ENCODE results near the gene TTYH3. TPM values are rescaled to one million over a fixed set of nuclear protein-coding genes. Genes with fewer than 3 reads are reported as not detected.
A peak's percentile ranks its signal among the peaks of the same experiment; 100 is the strongest.

Gene TTYH3, protein sequence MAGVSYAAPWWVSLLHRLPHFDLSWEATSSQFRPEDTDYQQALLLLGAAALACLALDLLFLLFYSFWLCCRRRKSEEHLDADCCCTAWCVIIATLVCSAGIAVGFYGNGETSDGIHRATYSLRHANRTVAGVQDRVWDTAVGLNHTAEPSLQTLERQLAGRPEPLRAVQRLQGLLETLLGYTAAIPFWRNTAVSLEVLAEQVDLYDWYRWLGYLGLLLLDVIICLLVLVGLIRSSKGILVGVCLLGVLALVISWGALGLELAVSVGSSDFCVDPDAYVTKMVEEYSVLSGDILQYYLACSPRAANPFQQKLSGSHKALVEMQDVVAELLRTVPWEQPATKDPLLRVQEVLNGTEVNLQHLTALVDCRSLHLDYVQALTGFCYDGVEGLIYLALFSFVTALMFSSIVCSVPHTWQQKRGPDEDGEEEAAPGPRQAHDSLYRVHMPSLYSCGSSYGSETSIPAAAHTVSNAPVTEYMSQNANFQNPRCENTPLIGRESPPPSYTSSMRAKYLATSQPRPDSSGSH
- total RNA-seq, result 51.7 TPM
- long read RNA-seq, full-length matches to known transcripts, result 7 of 81 reads
- long read RNA-seq, partial matches to known transcripts, result 6 of 81 reads
- long read RNA-seq, other reads (novel, unspliced or antisense), result 68 of 81 reads

DNA sequence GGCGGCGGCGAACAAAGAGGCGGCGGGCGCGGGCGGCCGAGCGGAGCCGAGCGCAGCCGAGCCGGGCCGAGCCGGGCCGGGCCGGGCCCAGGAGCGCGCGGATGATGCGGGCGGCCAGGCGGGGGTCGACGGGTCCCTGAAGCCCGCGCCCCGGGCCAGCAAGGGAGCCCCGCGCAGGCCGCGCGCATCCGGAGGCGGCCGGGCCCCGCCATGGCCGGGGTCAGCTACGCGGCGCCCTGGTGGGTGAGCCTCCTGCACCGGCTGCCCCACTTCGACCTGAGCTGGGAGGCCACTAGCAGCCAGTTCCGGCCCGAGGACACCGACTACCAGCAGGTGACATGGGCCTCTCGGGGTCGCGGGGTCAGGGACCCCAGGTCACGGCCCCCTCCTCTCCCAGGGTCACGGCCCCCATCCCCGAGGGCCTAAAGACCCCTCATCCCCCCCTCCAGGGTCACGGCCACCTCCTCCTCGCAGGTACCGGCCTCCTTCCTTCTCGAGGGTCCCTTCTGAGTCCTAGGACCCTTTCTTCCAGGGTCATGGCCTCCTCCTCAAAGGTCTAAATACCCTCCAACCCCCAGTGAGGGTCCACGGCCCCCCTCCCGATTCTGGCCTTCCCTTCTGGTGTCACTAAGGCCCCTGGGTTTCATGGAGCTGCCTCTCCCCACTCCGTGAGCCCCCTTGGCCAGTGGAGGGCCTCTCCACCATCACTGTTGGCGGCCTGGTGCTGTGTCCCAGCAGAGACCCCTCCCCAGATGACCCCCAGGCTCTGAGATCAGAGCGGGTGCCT is at the start of gene TTYH3:
Gene TTYH3 (plus strand): TSS at position 41 of the 787 bp plus-strand sequence. CDS start 170 bp downstream, at position 211.
- TF ChIP-seq, protein P1, sequence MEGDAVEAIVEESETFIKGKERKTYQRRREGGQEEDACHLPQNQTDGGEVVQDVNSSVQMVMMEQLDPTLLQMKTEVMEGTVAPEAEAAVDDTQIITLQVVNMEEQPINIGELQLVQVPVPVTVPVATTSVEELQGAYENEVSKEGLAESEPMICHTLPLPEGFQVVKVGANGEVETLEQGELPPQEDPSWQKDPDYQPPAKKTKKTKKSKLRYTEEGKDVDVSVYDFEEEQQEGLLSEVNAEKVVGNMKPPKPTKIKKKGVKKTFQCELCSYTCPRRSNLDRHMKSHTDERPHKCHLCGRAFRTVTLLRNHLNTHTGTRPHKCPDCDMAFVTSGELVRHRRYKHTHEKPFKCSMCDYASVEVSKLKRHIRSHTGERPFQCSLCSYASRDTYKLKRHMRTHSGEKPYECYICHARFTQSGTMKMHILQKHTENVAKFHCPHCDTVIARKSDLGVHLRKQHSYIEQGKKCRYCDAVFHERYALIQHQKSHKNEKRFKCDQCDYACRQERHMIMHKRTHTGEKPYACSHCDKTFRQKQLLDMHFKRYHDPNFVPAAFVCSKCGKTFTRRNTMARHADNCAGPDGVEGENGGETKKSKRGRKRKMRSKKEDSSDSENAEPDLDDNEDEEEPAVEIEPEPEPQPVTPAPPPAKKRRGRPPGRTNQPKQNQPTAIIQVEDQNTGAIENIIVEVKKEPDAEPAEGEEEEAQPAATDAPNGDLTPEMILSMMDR (IDR thresholded peaks at IDR 0.05), result no peak
- peaks cover 50% of the 10 kb centered on the region for H3K4me1 ChIP-seq
- peak within 1 kb of the TSS; percentile 91 for H3K4me3 ChIP-seq
- peak within 1 kb of the TSS; percentile 87 for H3K27ac ChIP-seq
- DNase-seq (peak; percentile 71), ATAC-seq (peak in 1 of 2 donors; percentile 2)
- intact Hi-C loops (cut with DNase I), result no loop called here
- no peaks in the 10 kb centered on the region for H3K36me3 ChIP-seq
- H3K9me3 ChIP-seq, result no peaks in the 10 kb centered on the region
- H3K27me3 ChIP-seq (ENCODE audit: low read depth), result no peaks in the 10 kb centered on the region

DNA sequence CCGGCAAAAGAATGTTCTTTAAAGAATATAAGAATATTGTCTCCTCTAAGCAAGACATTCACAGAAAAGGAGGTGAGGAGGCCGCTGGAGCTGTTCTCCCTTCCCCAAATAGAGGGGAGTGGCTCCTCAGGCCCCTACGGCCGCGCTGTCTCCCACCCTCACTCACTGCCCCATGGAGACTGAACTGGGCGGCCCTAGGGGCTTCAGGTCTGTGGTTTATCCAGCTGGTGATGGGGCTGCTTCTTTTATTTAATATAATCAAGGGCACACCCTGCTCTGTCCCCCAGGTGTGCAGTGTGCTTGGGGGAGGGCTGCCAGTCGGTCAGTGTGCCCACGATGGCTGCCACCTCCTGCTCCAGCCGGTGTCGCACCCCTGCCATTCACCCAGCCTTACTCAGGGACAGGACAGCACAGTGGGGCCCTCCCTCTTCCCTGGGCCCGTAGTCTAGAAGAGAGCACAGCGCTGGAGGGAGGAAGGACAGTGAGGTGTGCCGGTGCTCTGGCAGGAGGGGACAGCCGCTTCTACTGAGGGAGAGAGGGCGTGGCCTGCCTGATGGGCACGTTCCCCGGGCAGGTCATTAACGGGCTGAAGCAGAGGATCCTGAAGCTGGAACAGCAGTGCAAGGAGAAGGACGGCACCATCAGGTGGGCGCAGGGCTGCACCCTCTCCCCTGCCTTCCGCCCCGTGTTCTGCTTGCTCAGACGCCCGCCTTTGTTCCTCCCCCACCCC is 49.6 kb upstream of the TTYH3 start:
- DNase-seq, result no peak
- no peak overlapping the region for H3K4me3 ChIP-seq
- H3K27me3 ChIP-seq (ENCODE audit: low read depth), result no peaks in the 10 kb centered on the region
- H3K27ac ChIP-seq, result no peak overlapping the region
- no peaks in the 10 kb centered on the region for H3K4me1 ChIP-seq
- no peaks in the 10 kb centered on the region for H3K9me3 ChIP-seq
- intact Hi-C loops (cut with DNase I), result no loop called here
- H3K36me3 ChIP-seq, result peaks cover 43% of the 10 kb centered on the region
- TF ChIP-seq, protein P1 (IDR thresholded peaks at IDR 0.05), result no peak
- ATAC-seq, result no peak

DNA sequence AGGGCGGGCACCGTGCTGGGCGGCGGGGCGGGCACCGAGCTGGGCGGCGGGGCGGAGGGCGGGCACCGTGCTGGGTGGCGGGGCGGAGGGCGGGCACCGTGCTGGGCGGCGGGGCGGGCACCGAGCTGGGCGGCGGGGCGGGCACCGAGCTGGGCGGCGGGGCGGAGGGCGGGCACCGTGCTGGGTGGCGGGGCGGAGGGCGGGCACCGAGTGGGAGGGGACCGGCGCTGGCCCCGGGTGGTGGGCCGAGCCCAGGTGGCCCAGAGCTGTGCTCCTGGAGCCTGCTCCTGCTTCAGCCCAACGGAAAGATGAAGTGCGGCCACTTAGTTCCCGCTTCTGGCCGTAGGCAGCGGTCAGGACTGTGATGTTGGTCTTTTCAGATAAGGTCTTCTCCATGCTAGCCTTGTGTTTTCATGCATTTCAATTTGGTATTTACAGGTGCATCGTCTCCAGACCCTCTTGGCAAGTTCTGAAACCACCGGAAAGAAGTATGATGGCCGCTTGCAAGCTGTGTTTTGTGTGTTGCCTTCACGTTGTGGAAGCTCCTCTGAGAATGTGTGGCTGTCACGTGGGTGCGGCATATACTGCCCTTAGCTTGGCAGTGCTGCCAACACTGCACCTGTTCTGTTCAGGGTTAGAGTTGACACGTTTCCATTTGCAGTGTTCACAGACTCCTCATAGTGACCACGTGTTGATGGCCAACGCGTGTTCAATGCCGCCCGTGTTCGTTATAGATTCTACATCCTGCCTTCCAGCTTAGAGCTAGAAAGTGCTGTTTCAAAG is 47.8 kb upstream of the TTYH3 start:
- Histone ChIP-seq H3K4me3 (no peak overlapping the region), H3K27me3 (ENCODE audit: low read depth) (no peaks in the 10 kb centered on the region), H3K36me3 (peaks cover 45% of the 10 kb centered on the region), H3K4me1 (no peaks in the 10 kb centered on the region), H3K9me3 (no peaks in the 10 kb centered on the region), H3K27ac (no peak overlapping the region)
- intact Hi-C loops (cut with DNase I), result no loop called here
- ATAC-seq (no peak), DNase-seq (no peak)
- TF ChIP-seq, protein P1 (IDR thresholded peaks at IDR 0.05), result no peak

DNA sequence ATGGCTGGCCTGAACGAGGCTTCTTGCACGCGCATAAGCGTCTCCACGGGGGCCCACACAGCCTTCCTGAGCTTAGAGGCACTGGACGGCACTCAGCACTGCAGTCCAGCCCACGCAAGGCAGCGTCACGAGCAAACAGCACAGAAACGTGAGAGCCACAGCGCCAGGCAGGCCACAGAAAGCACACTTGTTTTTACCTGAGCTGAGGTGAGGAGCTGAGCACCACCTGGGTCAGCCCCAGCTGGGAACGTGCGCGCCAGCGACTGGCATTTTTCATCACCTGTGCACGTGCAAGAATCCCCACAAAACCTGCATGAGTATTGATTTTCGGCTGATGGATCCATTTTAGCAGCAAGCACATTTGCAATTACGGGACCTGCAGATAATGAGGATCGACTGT is 46.3 kb upstream of the TTYH3 start:
- TF ChIP-seq, protein P1 (IDR thresholded peaks at IDR 0.05), result no peak
- H3K36me3 ChIP-seq, result peaks cover 52% of the 10 kb centered on the region
- intact Hi-C loops (cut with DNase I), result no loop called here

More for the DNA sequence above, 46.3 kb upstream of the TTYH3 start:
- ATAC-seq (no peak), DNase-seq (no peak)
- H3K9me3 ChIP-seq, result no peaks in the 10 kb centered on the region
- H3K4me3 ChIP-seq, result no peak overlapping the region
- no peaks in the 10 kb centered on the region for H3K27me3 ChIP-seq (ENCODE audit: low read depth)
- no peak overlapping the region for H3K27ac ChIP-seq
- H3K4me1 ChIP-seq, result no peaks in the 10 kb centered on the region
